IMR-90 (cell line): ENCODE data around the gene PLXNA4. TPM values are rescaled to one million over a fixed set of nuclear protein-coding genes. Genes with fewer than 3 reads are reported as not detected.

Source experiments
- ATAC-seq: fragments of 200-7000 bp; cut with Tn5 transposase; 2 replicates; pipeline ENCODE4 v1.9.1; 2020; ENCODE audit warnings: low read depth, mild to moderate bottlenecking, moderate library complexity
- BruUV-seq: library from RNA; stranded (reverse); fragments of 400-500 nt; replicated peaks from 2 replicates; lab custom pipeline; 2021; lab: Mats Ljungman, UMichigan
- CTCF ChIA-PET: fragments of 300-600 bp; formaldehyde crosslinking; extraction: SDS; loops from one replicate; lab custom pipeline; 2021; ENCODE audit warnings: antibody characterized with exemption; lab: Yijun Ruan, JAX
- POLR2A ChIA-PET: fragments of 300-600 bp; sonication (Branson Sonifier 250); formaldehyde crosslinking; loops from one replicate; lab custom pipeline; 2022; ENCODE audit warnings: antibody characterized with exemption; ENCODE audit not compliant: unreplicated experiment; lab: Charles Lee
- DNase-seq: peaks from one replicate; pipeline ENCODE4 v3.0.0; 2013
- H2AFZ ChIP-seq: replicated peaks from 2 replicates; pipeline ENCODE3; 2013; ENCODE audit warnings: low read length, mild to moderate bottlenecking; ENCODE audit not compliant: poor library complexity
- H2AK5ac ChIP-seq: 2 replicates; pipeline ENCODE4 v1.6.1; 2013; ENCODE audit warnings: low read depth, low read length, inconsistent platforms
- H2AK9ac ChIP-seq: replicated peaks from 2 replicates; pipeline ENCODE3; 2013; ENCODE audit warnings: mild to moderate bottlenecking, low read depth, low read length, moderate library complexity; ENCODE audit not compliant: poor library complexity
- H2BK120ac ChIP-seq: 2 replicates; pipeline ENCODE4 v1.6.1; 2013; ENCODE audit warnings: low read depth, low read length, inconsistent platforms
- H2BK15ac ChIP-seq: 3 replicates; pipeline ENCODE4 v1.6.1; 2013; ENCODE audit warnings: low read depth, low read length, inconsistent platforms
- H2BK20ac ChIP-seq: 2 replicates; pipeline ENCODE4 v1.6.1; 2013; ENCODE audit warnings: low read depth, mild to moderate bottlenecking, inconsistent platforms, low read length, moderate library complexity
- H2BK5ac ChIP-seq: 2 replicates; pipeline ENCODE4 v1.6.1; 2013; ENCODE audit warnings: mild to moderate bottlenecking, low read depth, low read length, inconsistent platforms; ENCODE audit not compliant: poor library complexity, severe bottlenecking
- H3K14ac ChIP-seq: replicated peaks from 2 replicates; pipeline ENCODE4 v1.6.1; 2013; ENCODE audit warnings: low read depth, low read length, inconsistent platforms
- H3K18ac ChIP-seq: 2 replicates; pipeline ENCODE4 v1.6.1; 2013; ENCODE audit warnings: low read depth, low read length, control low read depth
- H3K23ac ChIP-seq: 2 replicates; pipeline ENCODE4 v1.6.1; 2013; ENCODE audit warnings: low read depth, low read length, inconsistent platforms
- H3K27ac ChIP-seq: 2 replicates; pipeline ENCODE4 v1.5.1; 2013; ENCODE audit warnings: mild to moderate bottlenecking, control low read depth, low read length; ENCODE audit not compliant: insufficient read depth
- H3K27me3 ChIP-seq: 2 replicates; pipeline ENCODE4 v1.6.1; 2013; ENCODE audit warnings: low read length; ENCODE audit not compliant: control insufficient read depth, insufficient read depth
- H3K36me3 ChIP-seq: 2 replicates; pipeline ENCODE4 v1.6.1; 2013; ENCODE audit warnings: low read length, mixed read lengths; ENCODE audit not compliant: control insufficient read depth, insufficient read depth
- H3K4ac ChIP-seq: 2 replicates; pipeline ENCODE4 v1.6.1; 2013; ENCODE audit warnings: low read depth, low read length, inconsistent platforms
- H3K4me1 ChIP-seq: 2 replicates; pipeline ENCODE4 v1.6.1; 2013; ENCODE audit warnings: low read length, mixed read lengths; ENCODE audit not compliant: control insufficient read depth, insufficient read depth
- H3K4me2 ChIP-seq: 2 replicates; pipeline ENCODE4 v1.6.1; 2013; ENCODE audit warnings: low read depth, mild to moderate bottlenecking, control low read depth, low read length, moderate library complexity
- H3K4me3 ChIP-seq: 2 replicates; pipeline ENCODE4 v1.5.1; 2013; ENCODE audit warnings: low read depth, mild to moderate bottlenecking, control low read depth, low read length, moderate library complexity; ENCODE audit not compliant: insufficient read depth
- H3K56ac ChIP-seq: 2 replicates; pipeline ENCODE4 v1.6.1; 2013; ENCODE audit warnings: low read length, inconsistent platforms; ENCODE audit not compliant: insufficient read depth; ENCODE audit errors: extremely low read depth
- H3K79me1 ChIP-seq, 2 experiments: 2 replicates each; pipeline ENCODE4 v1.6.1; 2013; ENCODE audit warnings: low read length in 2 of 2, inconsistent platforms in 1 of 2, low read depth in 1 of 2
- H3K9ac ChIP-seq: 2 replicates; pipeline ENCODE4 v1.6.1; 2013; ENCODE audit warnings: low read depth, low read length, control low read depth
- H3K9me1 ChIP-seq: 2 replicates; pipeline ENCODE4 v1.6.1; 2013; ENCODE audit warnings: low read length, inconsistent platforms; ENCODE audit not compliant: insufficient read depth
- H3K9me3 ChIP-seq: 2 replicates; pipeline ENCODE4 v1.6.1; 2013; ENCODE audit warnings: low read length; ENCODE audit not compliant: control insufficient read depth, insufficient read depth
- H4K20me1 ChIP-seq: 2 replicates; pipeline ENCODE4 v1.6.1; 2013; ENCODE audit warnings: low read length, inconsistent platforms; ENCODE audit not compliant: insufficient read depth
- H4K5ac ChIP-seq: 2 replicates; pipeline ENCODE4 v1.6.1; 2013; ENCODE audit warnings: mild to moderate bottlenecking, low read depth, low read length, control low read depth
- H4K8ac ChIP-seq, 2 experiments: 2 replicates each; pipeline ENCODE4 v1.6.1; 2013; ENCODE audit warnings: low read depth in 2 of 2, low read length in 2 of 2, control low read depth in 1 of 2, inconsistent platforms in 1 of 2
- H4K91ac ChIP-seq: 2 replicates; pipeline ENCODE4 v1.6.1; 2013; ENCODE audit warnings: low read depth, low read length, inconsistent platforms; ENCODE audit not compliant: insufficient read depth
- BHLHE40 ChIP-seq: fragments of 150-350 bp; IDR thresholded peaks from 2 replicates; pipeline ENCODE4 v1.6.1; 2016; ENCODE audit warnings: mild to moderate bottlenecking, low read depth, low read length
- CEBPB ChIP-seq: IDR thresholded peaks from 2 replicates; pipeline ENCODE4 v1.6.1; 2012; ENCODE audit warnings: low read depth, low read length, improper control_type of control experiment
- CHD1 ChIP-seq: IDR thresholded peaks from 2 replicates; pipeline ENCODE4 v1.6.1; 2012; ENCODE audit warnings: low read depth, low read length, improper control_type of control experiment
- CTCF ChIP-seq: conservative IDR thresholded peaks from 2 replicates; pipeline ENCODE4 v1.5.1; 2012; ENCODE audit warnings: mild to moderate bottlenecking, low read depth, low read length, improper control_type of control experiment
- ELK1 ChIP-seq: fragments of 150-350 bp; IDR thresholded peaks from 2 replicates; pipeline ENCODE4 v1.6.1; 2016; ENCODE audit warnings: low read depth, mild to moderate bottlenecking, low read length, moderate library complexity, borderline replicate concordance
- FOS ChIP-seq: fragments of 150-350 bp; IDR thresholded peaks from 2 replicates; pipeline ENCODE4 v1.6.1; 2016; ENCODE audit warnings: low read depth, low read length
- MAFK ChIP-seq: IDR thresholded peaks from 2 replicates; pipeline ENCODE4 v1.6.1; 2012; ENCODE audit warnings: low read depth, low read length, improper control_type of control experiment
- MAZ ChIP-seq: IDR thresholded peaks from 2 replicates; pipeline ENCODE4 v1.6.1; 2012; ENCODE audit warnings: low read depth, mild to moderate bottlenecking, low read length, improper control_type of control experiment, moderate library complexity, borderline replicate concordance
- MXI1 ChIP-seq: IDR thresholded peaks from 2 replicates; pipeline ENCODE4 v1.6.1; 2012; ENCODE audit warnings: low read depth, mild to moderate bottlenecking, low read length, moderate library complexity, borderline replicate concordance
- NFE2L2 ChIP-seq: fragments of 150-350 bp; IDR thresholded peaks from 2 replicates; pipeline ENCODE4 v1.6.1; 2016; ENCODE audit warnings: low read depth, mild to moderate bottlenecking, low read length
- POLR2A ChIP-seq: IDR thresholded peaks from 2 replicates; pipeline ENCODE4 v1.6.1; 2012; ENCODE audit warnings: mild to moderate bottlenecking, low read depth, low read length
- RAD21 ChIP-seq: IDR thresholded peaks from 2 replicates; pipeline ENCODE4 v1.6.1; 2012; ENCODE audit warnings: low read length, improper control_type of control experiment
- RCOR1 ChIP-seq: IDR thresholded peaks from 2 replicates; pipeline ENCODE4 v1.6.1; 2012; ENCODE audit warnings: mild to moderate bottlenecking, low read length, improper control_type of control experiment; ENCODE audit not compliant: insufficient replicate concordance
- RFX5 ChIP-seq: IDR thresholded peaks from 2 replicates; pipeline ENCODE4 v1.8.0; 2012; ENCODE audit warnings: low read depth, mild to moderate bottlenecking, low read length, moderate library complexity
- SMC3 ChIP-seq: fragments of 150-350 bp; IDR thresholded peaks from 2 replicates; pipeline ENCODE4 v1.6.1; 2016; ENCODE audit warnings: low read depth, mild to moderate bottlenecking, antibody characterized with exemption, low read length, moderate library complexity
- USF2 ChIP-seq: fragments of 150-350 bp; IDR thresholded peaks from 2 replicates; pipeline ENCODE4 v1.6.1; 2017; ENCODE audit warnings: mild to moderate bottlenecking, antibody characterized with exemption, low read length, low read depth
- WGBS, 2 experiments: methylation state at CpG; one replicate each; pipeline versions ENCODE4 v1.1.5 to v1.1.7; 2013; ENCODE audit warnings: missing lambda C conversion rate in 2 of 2; ENCODE audit not compliant: insufficient read length in 1 of 2; ENCODE audit errors: extremely low coverage in 2 of 2; 5-methylcytosine and 5-hydroxymethylcytosine counted together
- dilution Hi-C: fragments of 300-500 bp; cut with HindIII; formaldehyde crosslinking; loops from one replicate; pipeline ENCODE4 v1.14.3; 2018; ENCODE audit warnings: low sequenced_read_pairs; ENCODE audit not compliant: unreplicated experiment
- in situ Hi-C: fragments of 300-500 bp; cut with MboI; formaldehyde crosslinking; loops from 3 replicates; pipeline ENCODE4 v1.14.3; 2019; ENCODE audit warnings: low sequenced_read_pairs, inconsistent platforms, mixed read lengths
- intact Hi-C: fragments of 100-400 bp; cut with micrococcal nuclease; formaldehyde crosslinking; loops from 2 replicates; pipeline ENCODE4 v1.10.0; 2022
- polyA plus RNA-seq, 3 experiments: library from polyadenylated mRNA; depleted of rRNA; stranded (reverse); fragments of >200 nt; gene quantifications; 2 replicates each; pipeline ENCODE4 v1.2.3, GENCODE V29; 2012; ENCODE audit warnings: low replicate concordance in 1 of 3
- total RNA-seq: library from RNA; depleted of rRNA; stranded (reverse); fragments of >200 nt; gene quantifications from 2 replicates; pipeline ENCODE4 v1.2.3, GENCODE V29; 2012

PLXNA4 gene
- total and polyA plus RNA-seq, 2 of the 4 experiments (the other 2 are of a cell fraction): under 0.01 TPM

GRCh38 chr7:132179681-132180080 is 396.6 kb downstream of the PLXNA4 start:
- H3K36me3 ChIP-seq: no peaks in the 10 kb centered on the region
- intact Hi-C loops (no loop called here), dilution Hi-C loops (no loop called here), in situ Hi-C loops (no loop called here)
- no peak overlapping the region for H3K9ac ChIP-seq
- no peak overlapping the region for H4K5ac ChIP-seq
- CTCF ChIA-PET: no interaction called here
- H3K18ac ChIP-seq: no peak overlapping the region
- ATAC-seq (no peak), DNase-seq (no peak)
- no peak overlapping the region for H2BK120ac ChIP-seq
- no peaks in the 10 kb centered on the region for H3K27me3 ChIP-seq
- no peak overlapping the region for H2BK20ac ChIP-seq
- H3K79me1 ChIP-seq: no peaks in the 10 kb centered on the region
- H3K9me1 ChIP-seq: no peaks in the 10 kb centered on the region
- POLR2A ChIA-PET: no interaction called here
- WGBS, 2 experiments: 82% methylated on average over 16 of the region's 20 CpGs; no CpG with 5 or more reads in 1 of the 2 experiments
- no peak overlapping the region for H2AK5ac ChIP-seq
- no peak for TF ChIP-seq FOS
- TF ChIP-seq ELK1: no peak
- TF ChIP-seq RAD21: no peak
- no peak for TF ChIP-seq POLR2A
- no peak for TF ChIP-seq BHLHE40
- no peak for TF ChIP-seq RFX5
- no peak for TF ChIP-seq CTCF
- TF ChIP-seq CEBPB: no peak
- no peak for TF ChIP-seq MAFK
- TF ChIP-seq CHD1: no peak
- no peak for TF ChIP-seq MXI1
- no peak for TF ChIP-seq SMC3
- TF ChIP-seq MAZ: no peak
- no peak for TF ChIP-seq USF2
- TF ChIP-seq NFE2L2: no peak
- TF ChIP-seq RCOR1: no peak
- no peak overlapping the region for H3K56ac ChIP-seq
- H3K9me3 ChIP-seq: no peaks in the 10 kb centered on the region
- no peak overlapping the region for H2AK9ac ChIP-seq
- H3K4me3 ChIP-seq: no peak overlapping the region
- no peak overlapping the region for H3K14ac ChIP-seq
- no peak overlapping the region for H2BK15ac ChIP-seq
- H4K8ac ChIP-seq: no peak overlapping the region
- H3K4ac ChIP-seq: no peak overlapping the region
- no peak overlapping the region for H2BK5ac ChIP-seq
- no peak overlapping the region for H3K23ac ChIP-seq
- H2AFZ ChIP-seq: no peak overlapping the region
- H4K20me1 ChIP-seq: no peaks in the 10 kb centered on the region
- H3K4me1 ChIP-seq: no peaks in the 10 kb centered on the region
- H3K4me2 ChIP-seq: no peak overlapping the region
- no TSS peak for BruUV-seq
- H4K91ac ChIP-seq: no peak overlapping the region
- H3K27ac ChIP-seq: no peak overlapping the region
